C4-2B (cell line): Measurements from ENCODE around the gene ITPR2.

Experiments used
- H3K27ac ChIP-seq: fragments of 450-650 bp; 2 replicates; pipeline ENCODE4 v1.5.1; 2017
- ZFX ChIP-seq: fragments of 450-650 bp; IDR thresholded peaks from 2 replicates; pipeline ENCODE4 v1.6.1; 2017
- TF ChIP-seq, protein P1 (sequence below): fragments of 450-650 bp; conservative IDR thresholded peaks from 2 replicates; pipeline ENCODE4 v1.5.1; 2017; ENCODE audit warnings: mild to moderate bottlenecking

The ITPR2 gene

DNA sequence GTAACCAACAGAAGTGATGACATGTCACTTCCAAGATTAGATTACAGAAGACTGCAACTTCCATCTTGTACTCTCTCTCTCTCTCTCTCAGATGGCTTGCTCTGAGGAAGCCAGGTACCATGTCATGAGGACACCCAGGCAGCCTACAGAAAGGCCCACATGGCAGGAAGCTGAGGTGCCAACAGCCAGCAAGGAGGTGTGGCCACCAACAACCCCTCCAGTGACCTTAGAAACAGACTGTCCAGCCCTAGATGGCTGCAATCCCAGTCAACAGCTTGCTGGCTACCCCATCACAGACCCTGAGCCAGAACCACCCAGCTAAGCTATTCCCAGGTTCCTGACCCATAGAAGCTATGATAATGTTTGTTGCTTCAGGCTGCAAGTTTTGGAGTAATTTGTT, 178.4 kb downstream of the ITPR2 start:
- no peak overlapping the region for H3K27ac ChIP-seq

DNA sequence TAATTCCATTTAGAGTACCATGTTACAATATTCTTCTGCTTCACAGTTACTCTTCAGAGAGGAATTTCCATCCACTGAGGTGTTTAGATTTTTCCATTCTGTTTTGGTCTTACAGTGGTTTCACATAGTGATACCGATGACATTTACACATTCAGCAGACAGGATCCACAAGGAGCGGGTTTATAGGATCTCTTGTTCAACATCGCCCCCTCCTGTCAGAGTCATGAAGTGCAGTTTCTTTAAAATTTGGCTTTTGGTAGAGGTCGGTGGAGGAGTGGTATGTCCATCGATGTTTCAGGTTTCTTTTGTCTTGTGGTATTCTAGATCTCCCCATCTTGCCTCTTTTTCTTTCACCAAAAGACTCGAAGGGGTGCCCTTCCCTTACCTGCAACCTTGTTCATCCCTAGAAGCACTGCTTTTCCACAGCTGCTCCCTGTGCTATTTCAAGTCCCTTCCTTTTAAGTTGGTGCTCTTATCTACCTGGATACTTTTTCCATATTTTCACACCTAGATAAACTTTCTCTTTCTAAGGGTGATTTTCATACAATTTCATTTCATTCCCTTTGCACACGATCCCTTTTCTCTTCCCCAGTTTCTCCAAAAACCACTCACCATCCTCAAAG, 181.3 kb downstream of the ITPR2 start:
- no peak for TF ChIP-seq ZFX
- TF ChIP-seq, protein P1, sequence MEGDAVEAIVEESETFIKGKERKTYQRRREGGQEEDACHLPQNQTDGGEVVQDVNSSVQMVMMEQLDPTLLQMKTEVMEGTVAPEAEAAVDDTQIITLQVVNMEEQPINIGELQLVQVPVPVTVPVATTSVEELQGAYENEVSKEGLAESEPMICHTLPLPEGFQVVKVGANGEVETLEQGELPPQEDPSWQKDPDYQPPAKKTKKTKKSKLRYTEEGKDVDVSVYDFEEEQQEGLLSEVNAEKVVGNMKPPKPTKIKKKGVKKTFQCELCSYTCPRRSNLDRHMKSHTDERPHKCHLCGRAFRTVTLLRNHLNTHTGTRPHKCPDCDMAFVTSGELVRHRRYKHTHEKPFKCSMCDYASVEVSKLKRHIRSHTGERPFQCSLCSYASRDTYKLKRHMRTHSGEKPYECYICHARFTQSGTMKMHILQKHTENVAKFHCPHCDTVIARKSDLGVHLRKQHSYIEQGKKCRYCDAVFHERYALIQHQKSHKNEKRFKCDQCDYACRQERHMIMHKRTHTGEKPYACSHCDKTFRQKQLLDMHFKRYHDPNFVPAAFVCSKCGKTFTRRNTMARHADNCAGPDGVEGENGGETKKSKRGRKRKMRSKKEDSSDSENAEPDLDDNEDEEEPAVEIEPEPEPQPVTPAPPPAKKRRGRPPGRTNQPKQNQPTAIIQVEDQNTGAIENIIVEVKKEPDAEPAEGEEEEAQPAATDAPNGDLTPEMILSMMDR: peak; percentile 88
- H3K27ac ChIP-seq: no peak overlapping the region

More for the DNA sequence above, 178.4 kb downstream of the ITPR2 start:
- TF ChIP-seq, protein P1: no peak

DNA sequence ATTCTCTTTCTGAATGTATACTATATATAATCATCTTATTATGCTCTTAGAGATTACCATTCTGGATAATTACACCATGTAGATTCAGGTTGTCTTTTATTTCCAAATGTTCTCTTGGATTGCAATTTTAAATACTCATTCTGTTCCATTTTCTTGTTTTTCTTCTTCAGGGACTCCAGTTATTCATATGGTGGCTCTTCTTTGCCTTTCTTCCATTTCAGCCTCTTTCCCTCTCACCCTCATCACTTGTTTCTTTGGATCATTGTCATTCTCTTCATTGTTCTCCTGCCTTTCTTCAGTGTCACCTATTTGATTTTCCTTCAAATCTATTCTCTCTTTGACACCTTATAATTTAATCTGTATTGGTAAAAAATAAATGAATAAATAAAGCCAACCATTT, 182.0 kb downstream of the ITPR2 start:
- no peak overlapping the region for H3K27ac ChIP-seq
- TF ChIP-seq, protein P1: no peak
- TF ChIP-seq ZFX: no peak

DNA sequence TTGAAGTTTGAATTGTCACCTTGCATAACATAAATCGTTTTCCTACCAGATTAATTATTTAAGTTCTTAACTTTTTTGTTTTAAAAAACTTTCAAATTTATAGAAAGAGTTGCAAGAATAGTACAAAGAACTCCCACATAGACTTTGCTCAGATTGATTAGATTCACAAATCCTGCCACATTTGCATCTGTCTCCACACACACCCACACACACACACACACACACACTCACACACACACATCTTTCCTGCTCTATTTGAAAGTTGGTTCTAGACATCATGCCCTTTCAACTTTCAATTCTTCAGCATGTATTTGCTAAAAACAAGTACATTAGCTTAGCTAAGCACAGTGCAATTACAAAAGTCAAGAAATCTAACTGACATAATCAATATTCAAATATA, 184.0 kb downstream of the ITPR2 start:
- no peak for TF ChIP-seq ZFX
- TF ChIP-seq, protein P1: no peak
- no peak overlapping the region for H3K27ac ChIP-seq

DNA sequence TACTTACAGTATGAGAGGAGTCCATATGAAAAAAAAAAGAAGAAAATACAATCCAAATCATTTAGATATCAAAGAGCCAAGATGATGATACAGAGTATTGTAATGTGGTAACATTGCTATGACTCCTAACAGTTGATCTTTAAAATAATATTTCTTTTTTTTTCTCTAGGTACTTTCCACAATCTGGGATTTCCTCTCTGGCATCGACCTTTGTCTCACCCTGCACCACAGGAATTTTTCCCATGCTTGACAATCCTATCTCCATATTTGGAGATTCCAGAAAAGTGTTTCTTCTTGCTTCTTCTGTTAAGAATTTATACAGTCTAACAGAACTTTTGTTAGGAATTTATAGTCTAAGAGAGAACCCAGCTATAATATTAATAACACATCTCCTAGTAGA, 184.4 kb downstream of the ITPR2 start:
- H3K27ac ChIP-seq: no peak overlapping the region
- TF ChIP-seq, protein P1: no peak
- no peak for TF ChIP-seq ZFX

DNA sequence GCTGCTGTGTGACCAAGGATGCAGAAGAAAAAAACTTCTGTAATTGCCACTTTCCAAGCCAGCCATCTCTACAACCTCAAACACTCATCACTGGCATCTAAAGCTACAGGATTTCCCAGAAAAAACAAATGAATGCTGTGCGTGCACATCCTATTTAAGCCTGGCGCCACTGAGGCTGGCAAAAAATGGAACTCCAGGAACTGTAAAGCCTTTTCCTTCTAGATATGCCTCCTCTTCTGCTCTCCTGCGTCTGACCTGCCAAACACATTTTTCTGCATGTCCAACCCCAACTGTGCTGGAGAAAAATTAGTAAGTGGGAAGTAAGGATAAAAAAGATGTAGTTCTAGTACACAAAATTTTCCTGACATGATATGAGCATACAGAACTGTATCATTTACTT, 184.9 kb downstream of the ITPR2 start:
- H3K27ac ChIP-seq: no peak overlapping the region
- no peak for TF ChIP-seq ZFX
- TF ChIP-seq, protein P1: no peak

DNA sequence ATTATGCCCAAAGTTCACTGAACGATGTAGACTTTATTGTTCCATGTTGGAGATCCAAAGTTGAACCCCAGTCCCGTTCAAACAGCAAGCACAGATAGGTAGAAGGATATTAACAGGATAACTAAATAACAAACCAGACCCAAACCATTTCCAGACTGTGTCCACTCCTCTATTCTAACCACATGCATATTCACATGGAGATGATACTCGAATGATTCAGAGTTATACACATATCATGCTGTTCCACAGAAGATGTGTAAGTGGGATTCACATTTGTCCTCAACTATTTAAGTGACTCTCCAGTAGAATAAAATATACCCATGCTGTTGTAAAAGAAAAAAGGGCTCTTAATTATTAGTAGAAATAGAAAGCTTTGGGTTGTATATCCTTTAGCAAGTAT, 185.9 kb downstream of the ITPR2 start:
- TF ChIP-seq, protein P1: no peak
- no peak for TF ChIP-seq ZFX
- H3K27ac ChIP-seq: no peak overlapping the region
